Measurements from ENCODE around the gene SLC22A16.
"Not testable (repeated sequence)": the region's sequence is repeated elsewhere in the genome, so short reads cannot be mapped to it uniquely, and the experiment has no call there.

SLC22A16 gene

DNA sequence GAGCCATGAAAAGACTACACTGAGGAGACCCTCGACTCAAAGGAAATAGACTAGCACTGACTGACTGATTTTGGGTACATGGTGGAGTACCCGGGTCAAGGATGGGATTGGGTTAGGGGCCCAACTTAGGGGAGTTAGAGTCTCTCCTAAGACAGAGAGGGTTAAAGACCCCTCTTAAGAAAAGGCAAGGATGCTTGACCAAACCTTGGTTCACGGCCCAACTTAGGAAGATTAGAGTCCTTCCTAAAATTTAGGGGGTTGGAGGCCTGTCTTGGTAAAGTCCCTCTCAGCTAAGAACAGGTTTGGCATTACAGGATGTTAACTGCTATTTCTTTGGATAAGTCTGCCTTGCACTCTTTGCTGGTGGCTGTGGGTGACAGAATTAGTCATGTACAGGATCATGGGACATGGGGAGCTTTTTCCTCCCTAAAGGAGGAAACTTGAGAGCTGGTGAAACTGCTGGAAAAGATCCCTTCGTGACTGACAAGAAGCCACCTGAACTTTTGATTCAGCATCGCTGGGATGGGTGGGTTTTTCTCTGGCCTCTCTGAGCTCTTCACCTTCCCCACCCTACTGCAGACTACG, 12.3 kb upstream of the SLC22A16 start:
- DNase-seq = no peak

DNA sequence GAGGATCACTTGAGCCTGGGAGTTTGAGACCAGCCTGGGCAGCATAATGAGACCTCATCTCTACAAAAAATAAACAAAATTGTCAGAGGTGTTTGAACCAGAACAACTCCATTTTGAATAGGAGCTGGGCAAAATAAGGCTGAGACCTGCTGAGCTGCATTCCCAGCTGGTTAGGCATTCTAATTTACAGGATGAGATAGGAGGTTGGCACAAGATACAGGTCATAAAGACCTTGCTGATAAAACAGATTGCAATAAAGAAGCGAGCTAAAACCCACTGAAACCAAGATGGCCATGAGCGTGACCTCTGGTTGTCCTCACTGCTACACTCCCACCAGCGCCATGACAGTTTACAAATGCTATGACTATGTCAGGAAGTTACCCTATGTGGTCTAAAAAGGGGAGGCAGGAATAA, 11.6 kb upstream of the SLC22A16 start:
- not testable (repeated sequence) for DNase-seq

DNA sequence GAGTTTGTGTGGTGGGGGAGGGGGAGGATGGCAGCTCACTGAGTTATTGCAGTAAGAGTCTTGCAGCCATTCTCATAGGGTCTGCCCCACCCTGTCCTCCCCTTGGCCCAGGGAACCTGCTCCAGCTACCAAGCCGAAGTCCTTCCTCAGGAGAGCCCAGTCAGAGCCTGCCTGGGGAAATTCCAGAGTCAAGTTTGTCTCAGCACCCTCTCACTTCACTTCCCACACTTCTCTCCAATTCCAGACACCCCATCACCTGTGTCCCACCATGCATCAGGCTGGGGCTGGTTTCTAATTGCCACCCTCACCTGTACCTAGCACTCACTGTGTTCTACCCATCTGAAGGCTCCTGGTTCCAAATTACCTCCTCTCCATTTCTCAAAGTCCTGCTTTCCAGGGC, 10.3 kb upstream of the SLC22A16 start:
- DNase-seq = no peak

DNA sequence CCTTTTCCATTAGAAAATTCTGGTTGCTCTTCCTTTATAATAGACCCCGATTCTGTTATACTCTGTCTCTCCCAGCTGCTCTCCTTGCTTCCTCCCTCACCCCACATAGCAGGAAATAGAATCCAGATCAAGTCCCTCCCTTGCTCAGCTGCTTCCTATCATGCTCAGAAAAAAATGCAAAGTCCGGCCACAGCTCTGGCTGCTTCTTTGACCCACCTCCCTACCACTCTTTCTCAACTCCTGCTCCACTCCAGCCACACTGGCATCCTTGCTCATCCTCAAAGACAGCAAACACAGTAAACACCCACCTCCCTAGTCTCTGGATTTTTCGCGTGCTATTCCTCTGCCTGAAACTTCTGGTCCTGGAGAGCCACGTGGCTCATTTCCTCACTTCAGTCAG, 9.1 kb upstream of the SLC22A16 start:
- DNase-seq = no peak

DNA sequence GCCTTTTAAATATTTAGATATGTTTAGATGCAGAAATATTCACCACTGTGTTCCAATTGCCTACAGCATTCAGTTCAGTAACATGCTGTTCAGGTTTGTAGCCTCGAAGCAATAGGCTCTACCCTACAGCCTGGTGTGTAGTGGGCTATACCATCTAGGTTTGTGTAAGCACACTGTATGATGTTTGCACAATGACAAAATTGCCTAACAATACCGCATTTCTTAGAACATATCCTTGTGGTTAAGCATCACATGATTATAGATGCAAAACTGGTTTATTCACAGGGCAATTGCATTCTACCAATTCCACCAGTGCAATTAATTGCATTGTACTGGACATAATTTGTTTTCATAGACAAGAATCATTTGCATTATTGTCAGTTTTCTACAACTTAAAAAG, 7.9 kb upstream of the SLC22A16 start:
- no peak for DNase-seq

DNA sequence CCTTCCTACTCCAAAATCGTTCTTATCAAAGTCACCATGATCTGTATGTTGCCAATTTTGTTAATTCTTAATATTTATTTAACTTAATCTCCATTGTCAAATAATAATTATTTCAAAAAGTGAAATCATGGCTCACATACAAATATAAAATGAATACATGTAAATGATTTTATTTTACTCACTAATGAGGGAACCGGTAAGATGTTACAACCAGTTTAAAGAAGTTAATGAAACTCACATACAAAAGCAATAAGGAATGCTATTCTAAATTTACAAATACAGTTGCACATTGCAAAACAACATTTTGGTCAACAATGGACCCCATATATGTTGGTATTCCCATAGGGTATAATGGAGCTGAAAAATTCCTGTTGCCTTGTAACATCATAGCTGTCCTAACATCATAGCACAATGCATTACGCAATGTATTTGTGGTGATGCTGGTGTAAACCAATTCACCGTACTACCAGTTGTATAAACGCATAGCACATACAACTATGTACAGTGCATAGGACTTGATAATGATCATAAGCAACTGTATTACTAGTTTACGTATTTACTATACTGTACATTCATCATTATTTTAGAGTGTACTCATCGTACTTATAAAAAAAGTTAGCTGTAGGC, 6.5 kb upstream of the SLC22A16 start:
- no peak for DNase-seq

DNA sequence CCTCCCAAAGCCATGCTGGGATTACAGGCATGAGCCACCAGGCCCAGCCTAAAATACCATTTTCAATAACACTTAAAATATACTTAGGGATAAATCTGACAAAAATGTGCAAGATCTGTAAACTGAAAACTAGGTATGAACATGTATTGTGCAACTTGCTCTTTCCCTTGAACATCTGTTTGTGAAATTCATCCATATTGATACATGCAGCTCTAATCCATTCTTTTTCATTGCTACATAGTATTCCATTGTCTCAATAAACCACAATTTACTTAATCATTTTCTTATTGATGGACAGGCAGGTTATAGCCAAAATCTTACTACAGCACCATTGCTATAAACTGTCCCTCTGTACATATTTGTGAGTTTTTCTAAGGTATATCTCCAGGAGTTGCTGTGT, 4.7 kb upstream of the SLC22A16 start:
- DNase-seq = no peak

DNA sequence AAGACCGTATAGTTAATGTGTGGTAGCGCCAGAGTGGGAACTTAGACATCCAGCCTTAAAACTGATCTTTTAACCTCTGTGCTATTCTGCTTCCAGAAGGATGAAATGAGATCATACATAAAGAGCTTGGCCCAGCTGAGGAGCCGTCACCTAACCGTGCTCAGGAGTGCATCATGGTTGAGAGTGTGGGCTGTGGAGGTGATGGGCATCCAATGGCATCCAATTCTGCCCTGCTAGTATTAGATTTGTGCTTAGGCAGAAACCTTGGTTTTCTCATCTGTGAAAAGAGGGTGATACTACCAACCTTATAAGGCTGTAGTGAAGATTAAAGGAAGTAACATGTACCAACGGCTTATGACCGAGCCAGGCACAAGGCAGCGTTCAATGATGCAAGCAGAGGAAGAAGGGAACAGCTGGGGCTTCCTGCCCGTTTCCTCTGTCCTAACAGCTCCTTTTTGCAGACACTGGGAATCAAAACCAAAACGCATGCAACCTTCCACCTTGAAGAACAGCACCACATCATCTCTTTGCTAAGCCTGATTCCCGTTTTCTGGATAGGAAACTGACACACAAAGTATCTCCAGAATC, 1.3 kb downstream of the SLC22A16 start:
- peak; percentile 7 for DNase-seq

DNA sequence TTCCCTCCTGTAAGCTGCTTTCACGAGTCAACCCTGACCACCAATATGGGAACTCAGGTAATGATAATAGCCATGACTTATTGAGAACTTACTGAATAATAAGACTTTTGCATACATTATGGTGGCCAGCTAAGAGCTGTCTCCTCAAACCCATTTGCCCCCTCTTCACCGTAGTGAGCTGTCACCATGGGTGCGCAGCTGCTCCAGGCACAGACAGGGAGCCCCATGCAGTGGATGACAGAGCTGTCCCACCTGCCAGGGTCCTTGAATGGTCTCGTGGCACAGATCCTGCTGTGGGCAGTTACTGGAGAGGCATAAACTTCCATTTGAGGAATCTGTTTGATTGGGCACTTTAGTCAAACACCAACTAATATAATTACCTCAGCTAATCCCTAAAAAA, 1.9 kb downstream of the SLC22A16 start:
- DNase-seq = no peak

DNA sequence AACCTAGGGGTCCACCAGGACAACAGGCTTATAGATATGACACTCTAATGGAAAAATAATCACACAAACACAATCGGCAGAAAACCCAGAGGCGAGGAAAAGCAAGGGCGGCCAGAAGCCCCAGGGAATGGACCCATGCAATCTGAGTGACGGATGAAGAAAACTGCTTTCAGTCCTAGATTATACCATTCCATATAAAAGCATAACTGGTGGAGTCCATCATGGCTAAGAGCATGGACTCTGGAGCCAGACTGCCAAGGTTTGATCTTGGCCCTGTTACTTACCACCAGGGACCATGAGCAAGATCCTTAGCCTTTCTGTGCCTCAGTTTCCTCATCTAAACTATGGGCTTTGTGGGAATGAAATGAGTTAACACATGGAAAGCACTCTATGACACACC, 3.7 kb downstream of the SLC22A16 start:
- no peak for DNase-seq

DNA sequence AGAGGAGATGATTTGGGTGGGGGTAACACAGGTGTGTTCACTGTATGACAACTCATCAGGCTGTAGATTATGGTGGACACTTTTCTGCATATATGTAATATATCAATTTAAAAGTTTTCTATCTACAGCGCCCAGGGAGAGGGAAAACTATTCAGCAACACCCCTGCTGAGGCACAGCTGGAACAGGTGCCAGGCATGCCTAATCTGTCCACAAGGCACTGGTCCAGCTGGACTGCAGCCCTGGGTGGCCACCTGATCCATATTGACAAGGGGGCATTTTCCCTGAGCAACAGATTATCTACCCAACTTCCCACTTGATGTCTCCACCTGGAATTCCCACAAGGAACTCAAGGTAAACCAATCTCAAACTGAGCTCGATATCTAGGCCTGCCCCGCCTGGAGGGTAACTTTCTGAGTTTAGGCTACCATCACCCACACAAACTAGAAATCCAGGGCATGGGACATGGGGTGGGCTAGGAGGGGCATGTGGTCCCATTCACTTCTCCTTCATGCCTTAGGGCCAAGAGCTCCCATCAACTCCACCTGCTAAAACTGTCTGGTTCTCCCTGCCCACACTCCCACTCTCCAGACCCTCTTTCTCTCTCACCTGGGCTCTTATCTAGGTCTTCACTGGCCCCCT, 4.6 kb downstream of the SLC22A16 start:
- DNase-seq = no peak

DNA sequence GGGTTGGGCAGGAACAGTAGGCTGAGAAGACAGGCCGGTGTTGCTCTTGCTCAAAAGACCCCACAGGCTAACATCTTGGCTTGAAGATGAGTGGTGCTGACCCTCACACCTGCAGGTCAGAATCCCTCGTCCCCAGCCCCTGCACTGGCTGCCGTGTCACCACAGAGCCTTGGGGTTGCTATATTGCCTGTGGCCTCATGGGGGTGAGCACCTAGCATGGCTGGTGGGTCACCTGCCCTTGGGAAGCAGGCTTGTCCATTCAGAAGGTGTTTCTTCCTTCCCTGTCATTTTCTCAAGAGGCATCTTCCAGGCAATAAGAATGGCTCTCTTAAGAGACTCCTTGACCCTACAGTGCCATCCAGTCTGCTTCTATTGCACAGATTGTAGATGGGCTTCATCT, 7.7 kb downstream of the SLC22A16 start:
- no peak for DNase-seq

DNA sequence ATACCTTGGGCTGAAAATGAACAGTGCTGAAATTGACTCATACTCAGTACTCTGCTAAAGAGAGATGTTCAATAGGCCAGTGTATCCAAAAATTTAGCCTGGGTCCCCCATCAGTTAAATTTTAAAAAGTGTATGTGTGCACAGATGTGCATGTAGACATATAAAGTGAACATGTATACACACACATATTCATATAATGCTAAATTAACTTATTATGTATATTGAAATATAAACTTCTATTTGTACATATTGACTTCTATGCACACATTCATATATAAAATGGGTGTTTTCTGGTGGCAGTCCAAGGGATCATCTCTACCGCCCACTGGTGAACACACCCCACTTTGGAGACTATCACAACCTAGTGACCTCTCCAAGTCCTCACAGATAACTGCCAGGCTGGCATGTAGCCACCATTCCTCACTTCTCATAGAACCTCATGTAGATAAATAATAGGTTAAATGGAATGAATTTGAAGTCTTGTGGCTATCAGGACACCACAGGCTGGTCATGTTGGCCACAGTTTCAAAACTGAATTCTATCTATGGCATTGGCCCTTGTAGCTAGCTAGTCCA, 8.8 kb downstream of the SLC22A16 start:
- no peak for DNase-seq

DNA sequence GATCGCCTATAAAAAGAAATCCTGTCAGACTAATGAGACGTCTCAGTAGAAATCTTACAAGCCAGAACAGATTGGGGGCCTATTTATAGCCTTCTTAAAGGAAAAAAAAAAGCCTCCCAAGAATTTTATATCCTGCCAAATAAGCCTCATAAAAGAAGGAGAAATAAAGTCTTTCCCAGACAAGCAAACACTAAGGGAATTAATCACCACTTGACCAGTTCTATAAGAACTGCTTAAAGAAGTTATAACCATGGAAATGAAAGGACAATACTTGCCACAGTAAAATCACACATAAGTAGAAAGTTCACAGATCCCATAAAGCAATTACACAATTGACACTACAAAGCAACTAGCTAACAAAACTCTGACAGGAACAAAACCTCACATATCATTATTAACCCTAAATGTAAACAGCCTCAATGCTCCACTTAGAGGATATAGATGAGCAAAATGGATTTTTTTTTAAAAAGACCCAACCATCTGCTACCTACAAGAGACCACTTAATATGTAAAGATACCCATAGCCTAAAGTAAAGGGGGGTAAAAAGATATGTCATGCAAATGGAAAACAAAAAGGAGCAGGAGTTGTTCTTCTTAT, 13.4 kb downstream of the SLC22A16 start:
- no peak for DNase-seq

DNA sequence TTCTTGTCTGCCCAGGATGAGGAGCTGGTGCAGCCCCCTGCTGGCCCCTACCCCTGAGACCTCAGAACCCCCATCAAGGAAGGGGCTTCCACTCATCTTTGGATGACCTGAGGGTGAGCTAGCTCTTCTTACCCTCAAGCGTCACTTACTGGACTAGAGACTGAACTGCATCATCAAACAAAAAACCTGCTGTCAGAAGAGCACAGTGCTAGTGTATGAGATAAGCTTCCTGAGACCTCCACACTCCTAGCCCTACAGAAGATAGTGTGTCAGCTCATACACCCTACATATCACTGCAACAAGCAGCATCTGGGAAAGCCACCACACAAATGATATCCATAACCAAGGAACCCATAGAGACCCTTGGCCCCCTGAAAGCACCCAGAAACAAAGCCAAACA, 15.0 kb downstream of the SLC22A16 start:
- DNase-seq = no peak

DNA sequence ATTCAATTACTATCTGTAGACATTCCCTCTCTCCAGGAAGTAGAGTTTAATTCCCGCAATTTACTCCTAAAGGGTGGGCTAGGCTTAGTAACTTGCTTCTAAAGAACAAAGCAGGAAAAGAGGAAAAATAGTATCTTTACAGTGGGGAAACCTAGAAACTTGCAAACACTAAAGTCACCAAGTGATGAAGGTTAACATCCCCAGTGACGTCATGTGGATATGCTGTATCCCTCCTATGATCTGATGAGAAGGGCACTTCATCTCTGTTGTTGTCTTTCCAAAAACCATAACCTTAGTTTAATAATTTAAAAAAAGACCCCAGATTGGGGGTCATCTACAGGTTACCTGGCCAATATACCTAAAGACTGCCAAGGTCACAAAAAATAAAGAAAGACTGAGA, 17.3 kb downstream of the SLC22A16 start:
- no peak for DNase-seq

DNA sequence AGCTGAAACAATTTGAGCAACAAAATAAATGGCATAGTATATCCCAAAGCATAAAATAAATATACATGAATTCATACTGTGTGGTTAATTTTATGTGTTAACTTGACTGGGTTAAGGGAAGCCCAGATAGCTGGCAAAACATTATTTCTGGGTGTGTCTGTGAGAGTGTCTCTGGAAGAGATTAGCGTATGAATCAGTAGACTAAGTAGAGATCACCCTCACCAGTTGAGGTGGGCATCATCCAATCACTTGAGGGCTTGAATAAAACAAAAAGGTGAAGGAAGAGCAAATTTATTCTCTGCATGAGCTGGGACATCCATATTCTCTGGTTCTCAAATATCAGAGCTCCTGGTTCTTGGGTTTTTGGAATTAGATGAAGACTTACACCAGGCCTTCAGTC, 17.9 kb downstream of the SLC22A16 start:
- DNase-seq = no peak

DNA sequence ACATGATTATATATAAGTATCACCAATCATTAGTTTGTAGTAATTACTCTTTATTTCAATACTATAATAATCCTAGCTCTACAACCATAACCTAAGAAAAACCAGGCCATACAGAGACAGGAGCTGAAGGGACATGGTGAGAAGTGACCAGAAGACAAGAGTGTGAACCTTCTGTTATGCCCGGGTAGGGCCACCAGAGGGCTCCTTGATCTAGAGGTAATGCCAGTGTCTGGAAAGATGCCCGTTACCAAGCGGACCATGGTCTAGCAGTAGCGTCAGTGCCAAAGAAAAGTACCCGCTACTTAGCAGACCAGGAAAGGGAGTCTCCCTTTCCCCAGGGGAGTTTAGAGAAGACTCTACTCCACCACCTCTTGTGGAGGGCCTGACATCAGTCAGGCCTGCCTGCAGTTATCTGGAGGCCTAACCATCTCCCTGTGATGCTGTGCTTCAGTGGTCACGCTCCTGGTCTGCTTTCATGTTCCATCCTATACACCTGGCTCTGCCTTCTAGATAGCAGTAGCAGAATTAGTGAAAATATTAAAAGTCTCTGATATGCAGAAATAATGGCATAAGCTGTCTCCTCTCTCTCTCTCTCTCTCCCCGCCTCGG, 18.7 kb downstream of the SLC22A16 start:
- not testable (repeated sequence) for DNase-seq

DNA sequence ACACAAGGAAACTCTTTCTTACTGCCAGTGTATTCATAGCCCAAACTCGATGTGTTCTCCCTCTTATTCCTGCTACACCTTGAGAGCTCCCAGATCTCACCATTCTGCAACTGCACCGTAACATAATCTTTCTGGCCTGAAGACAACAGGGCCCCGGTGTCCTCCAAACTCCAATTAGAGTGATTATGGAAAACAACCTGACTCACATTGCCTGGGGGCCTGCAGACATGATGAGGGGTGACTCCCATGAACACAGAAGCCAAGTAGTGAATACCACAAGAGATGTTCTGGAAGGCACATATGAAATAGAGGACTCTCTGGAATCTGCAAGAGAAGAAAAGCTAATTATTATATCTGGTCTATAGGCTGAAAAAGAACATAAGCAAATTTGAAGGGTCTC, 19.7 kb downstream of the SLC22A16 start:
- no peak for DNase-seq

DNA sequence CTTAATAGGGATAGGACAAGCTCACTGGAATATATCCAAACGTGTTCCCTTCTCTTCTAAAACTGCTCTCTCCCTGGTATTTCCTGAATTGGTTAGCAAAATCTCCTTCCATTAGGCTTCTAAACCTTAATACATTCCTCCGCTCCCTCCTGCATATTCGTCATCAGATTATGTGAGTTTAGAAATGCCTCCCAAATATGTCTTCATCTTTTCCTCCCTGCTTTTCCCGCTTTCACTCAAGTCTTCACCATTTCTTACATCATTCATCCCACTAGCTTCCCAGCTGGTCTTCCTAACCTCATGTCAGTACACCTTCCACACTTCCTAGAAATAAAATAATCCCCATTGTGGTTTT, 26.9 kb downstream of the SLC22A16 start:
- no peak for DNase-seq

DNA sequence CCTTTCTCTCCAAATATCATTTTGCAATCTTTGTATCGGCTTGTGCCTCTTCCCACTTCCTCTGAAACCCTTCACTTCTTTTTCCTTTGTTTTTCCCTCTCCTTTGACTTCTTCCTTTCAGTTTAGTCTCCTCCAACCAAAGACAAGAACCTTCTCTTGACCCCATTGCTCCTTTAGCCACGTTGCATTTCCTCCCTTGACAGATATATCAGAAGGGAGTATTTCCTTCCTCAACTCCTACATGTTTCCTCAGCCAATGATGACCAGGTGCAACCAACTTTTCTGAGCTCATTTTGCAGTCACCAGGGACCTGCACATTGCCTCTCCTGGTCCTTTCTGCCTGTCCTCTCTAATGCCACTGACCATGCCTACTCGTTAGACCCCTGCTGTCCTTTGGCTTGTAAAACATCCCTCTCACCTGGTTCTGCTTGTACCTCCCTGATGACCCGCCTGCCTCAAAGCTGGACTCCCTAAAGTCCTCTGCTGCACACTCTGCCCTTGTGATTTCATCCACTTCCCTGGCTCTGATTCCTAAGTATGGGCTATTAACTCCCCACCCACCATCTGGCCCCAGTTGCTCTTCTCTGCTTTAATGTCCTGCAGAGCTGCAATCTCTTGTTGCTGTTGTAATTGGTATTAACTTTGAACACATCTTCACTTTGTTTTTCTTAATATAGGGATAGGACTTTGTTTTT, 27.4 kb downstream of the SLC22A16 start:
- no peak for DNase-seq

DNA sequence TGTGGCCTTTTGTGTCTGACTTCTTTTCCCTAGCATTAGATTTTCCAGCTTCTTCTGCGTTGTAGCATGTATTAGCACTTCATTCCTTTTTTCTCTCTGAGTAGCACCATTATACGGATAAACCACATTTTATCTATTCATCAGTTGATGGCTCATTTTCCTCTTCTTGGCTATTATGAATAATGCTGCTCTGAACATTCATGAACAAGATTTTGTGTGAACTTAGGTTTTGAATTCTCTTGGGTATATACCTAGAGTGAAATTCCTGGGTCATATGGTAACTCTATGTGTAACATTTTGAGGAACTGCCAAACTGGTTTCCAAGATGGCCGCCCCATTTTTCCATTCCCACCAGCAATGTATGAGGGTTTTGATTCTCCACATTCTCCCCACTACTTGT, 28.7 kb downstream of the SLC22A16 start:
- DNase-seq = no peak

DNA sequence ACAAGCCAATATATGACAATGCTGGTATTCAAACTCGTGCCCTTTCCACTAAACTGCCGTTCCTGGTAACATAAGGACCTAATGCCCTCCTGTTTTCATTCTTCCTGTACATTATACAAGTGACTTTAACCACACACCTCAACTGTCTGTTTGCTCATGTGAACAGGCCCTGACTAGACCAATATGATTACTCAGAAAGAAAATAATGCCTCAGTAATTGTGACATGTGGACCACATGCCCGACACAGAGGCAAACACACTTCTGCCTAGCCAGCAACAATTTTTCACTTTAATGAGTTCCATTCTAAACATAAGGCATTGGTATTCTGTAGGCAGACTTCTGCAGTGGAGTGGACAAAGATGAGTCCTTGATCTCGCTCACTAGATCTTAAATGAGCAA, 30.0 kb downstream of the SLC22A16 start:
- no peak for DNase-seq
